RCC 7860 (cell line): ENCODE measurements around the gene TAS2R19.
"Not testable (repeated sequence)": the region's sequence is repeated elsewhere in the genome, so short reads cannot be mapped to it uniquely, and the experiment has no call there.

Experiments used
- DNase-seq: peaks from one replicate; pipeline ENCODE4 v3.0.0-alpha.2; 2015; ENCODE audit warnings: low spot score
- FAIRE-seq: peaks from 2 replicates; lab custom pipeline; 2012; peaks lifted over from hg19 to GRCh38; lab: Jason Lieb, UNC

Gene TAS2R19, protein sequence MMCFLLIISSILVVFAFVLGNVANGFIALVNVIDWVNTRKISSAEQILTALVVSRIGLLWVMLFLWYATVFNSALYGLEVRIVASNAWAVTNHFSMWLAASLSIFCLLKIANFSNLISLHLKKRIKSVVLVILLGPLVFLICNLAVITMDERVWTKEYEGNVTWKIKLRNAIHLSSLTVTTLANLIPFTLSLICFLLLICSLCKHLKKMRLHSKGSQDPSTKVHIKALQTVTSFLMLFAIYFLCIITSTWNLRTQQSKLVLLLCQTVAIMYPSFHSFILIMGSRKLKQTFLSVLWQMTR

GRCh38 chr12:11022520-11022919 lies at the start of gene TAS2R19:
Gene TAS2R19, minus strand, starts transcription at chr12:11022620. Its CDS starts 49 bp downstream, at chr12:11022571.
- DNase-seq = no peak
- no peak for FAIRE-seq

- FAIRE-seq (no peak), DNase-seq (no peak)
These were observed 49.0 kb upstream of the TAS2R19 start for GRCh38 chr12:11071414-11071813.

- no peak for FAIRE-seq
- DNase-seq = no peak
These were observed 48.6 kb upstream of the TAS2R19 start for GRCh38 chr12:11070999-11071398.

GRCh38 chr12:11069854-11070365 lies 47.5 kb upstream of the TAS2R19 start:
- no peak for DNase-seq
- no peak for FAIRE-seq

DNA sequence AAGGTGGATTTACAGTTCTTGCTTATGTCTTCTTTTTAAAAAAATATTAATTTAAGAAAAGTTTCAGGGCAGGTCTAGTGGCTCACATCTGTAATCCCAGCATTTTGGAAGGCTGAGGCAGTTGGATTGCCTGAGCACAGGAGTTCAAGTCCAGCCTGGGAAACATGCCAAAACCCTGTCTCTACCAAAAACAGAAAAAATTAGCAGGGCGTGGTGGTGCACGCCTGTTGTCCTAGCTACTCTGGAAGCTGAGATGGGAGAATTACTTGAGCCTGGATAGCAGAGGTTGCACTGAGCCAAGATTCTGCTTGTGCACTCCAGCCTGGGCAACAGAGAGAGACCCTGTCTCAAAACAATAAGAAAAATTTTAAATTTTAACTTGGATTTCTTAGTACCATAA lies 45.1 kb upstream of the TAS2R19 start:
- FAIRE-seq (no peak), DNase-seq (no peak)

- DNase-seq, FAIRE-seq: not testable (repeated sequence)
These were observed 39.8 kb upstream of the TAS2R19 start, which contains the start of gene TAS2R46 for GRCh38 chr12:11062194-11062593. Gene TAS2R46, minus strand, starts transcription at chr12:11062294. Its CDS starts 0 bp downstream, at chr12:11062294.

DNA sequence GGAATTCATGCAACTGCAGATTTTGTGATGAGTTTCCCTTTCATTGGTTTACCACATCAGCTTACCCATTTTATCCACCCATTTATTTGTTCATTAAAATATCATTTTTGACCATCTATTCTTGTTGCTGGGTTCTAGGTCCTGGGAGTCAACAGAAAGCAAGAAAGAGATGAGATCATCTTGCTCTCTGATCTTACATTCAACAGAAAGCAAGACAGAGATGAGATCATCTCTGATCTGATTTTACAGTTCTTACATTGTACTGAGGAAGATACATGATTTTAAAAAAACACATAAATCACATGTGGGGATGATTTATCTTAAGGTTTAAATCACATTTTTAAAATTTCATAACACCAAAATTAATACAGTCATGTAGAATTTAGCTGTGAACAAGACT lies 37.4 kb upstream of the TAS2R19 start:
- FAIRE-seq (no peak), DNase-seq (no peak)

DNA sequence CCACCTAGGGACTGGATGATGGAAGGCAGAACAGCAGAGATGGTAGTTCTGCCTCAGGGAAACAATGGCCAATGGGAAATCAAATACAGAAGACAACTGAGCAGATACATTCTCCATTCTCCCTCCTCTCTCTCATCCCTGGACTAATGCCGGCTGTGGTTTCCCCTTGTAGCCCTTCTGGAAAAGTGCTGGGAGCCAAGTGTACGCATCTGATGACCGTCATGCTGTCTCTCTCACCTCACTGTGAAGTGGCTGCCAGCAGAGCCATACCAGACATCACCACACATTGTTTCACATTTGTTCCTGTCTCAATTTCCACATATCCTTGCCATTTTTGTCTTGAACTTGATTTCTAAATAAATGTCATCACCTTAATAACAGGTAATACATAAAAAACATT lies 36.6 kb upstream of the TAS2R19 start:
- FAIRE-seq (no peak), DNase-seq (no peak)

DNA sequence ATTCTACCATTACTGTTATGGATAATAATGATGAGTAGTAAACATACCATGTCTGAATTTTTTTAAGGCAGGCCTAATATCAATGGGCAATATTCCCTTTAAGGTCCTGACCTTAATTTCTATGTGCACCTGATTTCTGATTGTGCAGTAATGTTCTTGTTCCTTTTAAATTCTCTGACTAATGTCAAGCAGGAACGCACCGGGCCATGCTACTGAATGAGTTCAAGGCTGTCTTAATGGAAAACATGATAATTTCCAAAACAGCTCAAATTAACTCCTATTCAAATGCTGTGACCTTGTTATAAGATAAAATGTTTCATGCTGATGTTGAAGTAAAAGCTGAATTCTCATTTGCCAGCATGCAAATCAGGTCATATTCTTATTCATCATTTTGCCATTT lies 32.9 kb upstream of the TAS2R19 start:
- no peak for FAIRE-seq
- no peak for DNase-seq

GRCh38 chr12:11049806-11050531 lies 27.5 kb upstream of the TAS2R19 start:
- not testable (repeated sequence) for FAIRE-seq

GRCh38 chr12:11041366-11041765 lies 18.9 kb upstream of the TAS2R19 start:
- not testable (repeated sequence) for FAIRE-seq, DNase-seq

More at GRCh38 chr12:11049806-11050531, 27.5 kb upstream of the TAS2R19 start:
- DNase-seq = not testable (repeated sequence)

GRCh38 chr12:11040162-11040561 lies 17.7 kb upstream of the TAS2R19 start:
- DNase-seq = no peak
- no peak for FAIRE-seq

DNA sequence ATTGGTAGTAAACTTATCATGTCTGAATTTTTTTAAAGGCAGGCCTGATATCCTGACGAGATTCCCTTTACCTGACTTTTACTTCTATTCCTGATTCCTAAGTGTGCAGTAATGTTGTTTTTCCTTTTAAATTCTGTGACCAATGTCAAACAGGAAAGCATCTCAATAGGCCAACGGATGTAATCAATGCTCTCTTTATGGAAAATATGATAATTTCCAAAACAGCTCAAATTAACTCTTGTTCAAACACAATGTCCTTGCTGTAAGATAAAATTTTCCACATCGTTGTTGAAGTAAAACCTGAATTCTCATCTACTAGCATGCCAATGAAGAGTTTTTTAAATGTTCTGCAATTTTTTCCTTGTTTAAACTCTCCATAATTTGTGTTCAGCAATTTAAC lies 16.8 kb upstream of the TAS2R19 start:
- FAIRE-seq (no peak), DNase-seq (no peak)

DNA sequence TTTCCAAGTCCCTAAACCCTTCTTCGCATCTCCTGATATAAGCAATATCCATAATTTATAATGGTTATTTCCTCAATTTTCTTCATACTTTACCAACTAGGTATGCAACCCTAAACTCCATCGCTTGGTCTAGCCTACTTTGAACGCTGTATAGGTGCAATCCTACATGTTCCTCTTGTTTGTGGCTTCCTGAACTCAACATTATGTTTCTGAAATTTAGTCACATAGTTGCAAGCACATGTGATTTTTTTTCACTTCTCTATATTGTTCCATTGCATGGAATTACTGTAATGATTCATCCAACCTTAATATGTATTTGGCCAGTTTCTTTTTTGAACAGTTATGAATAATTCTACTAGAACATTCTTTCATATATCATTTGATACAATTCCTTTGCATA lies 11.5 kb upstream of the TAS2R19 start:
- not testable (repeated sequence) for FAIRE-seq, DNase-seq

GRCh38 chr12:11031307-11031706 lies 8.9 kb upstream of the TAS2R19 start, which contains the start of gene TAS2R31:
Gene TAS2R31, minus strand, starts transcription at chr12:11031407. Its CDS starts 72 bp downstream, at chr12:11031335.
- no peak for FAIRE-seq
- no peak for DNase-seq

GRCh38 chr12:11026118-11026517 lies 3.7 kb upstream of the TAS2R19 start:
- no peak for FAIRE-seq
- no peak for DNase-seq

DNA sequence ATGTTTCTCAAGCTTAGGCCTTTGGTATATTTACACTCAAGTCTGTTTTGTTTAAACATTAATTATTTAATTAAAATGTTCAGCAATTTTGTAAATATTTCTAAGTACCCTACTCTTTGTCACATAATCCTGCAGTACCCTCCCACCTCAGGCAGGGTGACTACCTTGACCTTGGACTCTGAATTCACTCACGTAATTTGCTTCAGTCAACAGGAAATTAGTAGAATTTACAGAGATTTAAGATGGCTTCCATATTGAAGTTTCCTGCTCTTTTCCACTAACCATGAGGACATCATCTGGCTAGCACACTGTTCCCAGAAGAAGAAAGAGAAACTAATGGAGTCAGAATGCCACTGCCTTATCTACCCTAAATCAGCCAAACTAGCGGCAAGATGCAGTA lies 967 bp upstream of the TAS2R19 start:
- no peak for DNase-seq
- FAIRE-seq = no peak

DNA sequence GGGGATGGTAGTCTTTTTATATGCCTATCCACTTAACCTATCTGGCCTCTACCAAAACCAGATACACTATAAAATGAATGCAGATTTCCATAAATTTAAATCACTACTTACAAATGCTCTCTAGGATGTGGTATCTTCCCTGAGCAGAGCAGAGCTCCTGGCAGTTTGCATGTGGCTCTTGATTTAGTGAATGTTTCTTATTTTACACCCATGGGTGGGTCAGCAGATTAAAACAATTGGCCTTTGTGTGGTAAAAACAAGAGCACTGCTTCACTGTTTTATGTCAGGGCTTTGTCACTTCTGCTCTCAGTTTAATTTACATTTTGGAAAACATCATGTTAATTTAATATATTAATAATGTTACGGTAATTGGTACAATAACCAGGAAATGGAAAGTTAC lies 5.5 kb downstream of the TAS2R19 start:
- DNase-seq = no peak
- FAIRE-seq = no peak

DNA sequence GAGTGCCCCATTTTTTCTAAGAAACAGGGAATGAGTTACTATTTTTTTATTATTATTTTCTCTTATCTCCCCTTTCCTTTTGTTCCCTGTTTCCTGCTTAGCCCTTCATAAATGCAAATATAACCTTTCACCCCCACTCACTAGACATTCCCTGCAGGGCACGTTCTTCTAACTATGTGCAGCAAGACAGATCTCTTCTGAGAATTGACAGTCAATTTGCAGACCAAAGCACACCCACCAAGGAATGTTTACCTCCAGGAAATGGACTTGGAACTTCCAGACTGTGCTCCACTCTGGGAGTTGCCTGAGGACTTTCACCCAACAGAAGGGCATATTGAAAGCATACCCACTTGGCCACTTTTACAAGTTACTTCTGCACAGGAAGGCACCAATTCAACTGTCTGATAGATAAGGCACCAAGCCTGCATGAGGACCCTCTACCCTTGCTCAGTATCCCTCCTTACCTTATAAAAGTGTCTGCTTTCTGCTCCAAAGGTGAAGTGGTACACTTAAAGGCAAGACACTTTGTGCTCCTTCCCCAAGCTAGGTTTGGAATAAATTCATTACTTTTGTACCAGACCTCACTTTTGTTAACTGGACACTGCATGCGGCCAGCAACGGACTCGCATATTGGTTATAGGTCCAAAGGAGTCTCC lies 6.5 kb downstream of the TAS2R19 start:
- FAIRE-seq = no peak
- DNase-seq = no peak

- DNase-seq (no peak), FAIRE-seq (no peak)
These were observed 8.2 kb downstream of the TAS2R19 start for GRCh38 chr12:11014234-11014633.

- DNase-seq (no peak), FAIRE-seq (no peak)
These were observed 14.8 kb downstream of the TAS2R19 start for GRCh38 chr12:11007608-11008007.
